Transverse colon (tissue), 4 donors: ENCODE data around the gene GIMAP8.

ENCODE experiments used
- EP300 ChIP-seq: sonication (generic); formaldehyde crosslinking; IDR thresholded peaks from one replicate; pipeline ENCODE4 v1.6.1; 2017; ENCODE audit warnings: antibody characterized with exemption, low read depth
- POLR2A ChIP-seq: fragments of 450-650 bp; IDR thresholded peaks from one replicate; pipeline ENCODE4 v1.6.1; 2016; ENCODE audit warnings: antibody characterized with exemption, mild to moderate bottlenecking, moderate library complexity
- POLR2AphosphoS5 ChIP-seq, 3 donors: sonication (generic); formaldehyde crosslinking; IDR thresholded peaks; one replicate each; pipeline ENCODE4 v1.6.1; 2016; ENCODE audit warnings: antibody characterized with exemption in 3 of 3
- TF ChIP-seq, protein P1 (sequence below), 5 experiments: fragments of 200-600 bp in 3 of 5; fragments of 450-650 bp in 2 of 5; sonication (generic) in 3 of 5; IDR thresholded peaks; 1 replicate in 2 of 5; 2 replicates in 3 of 5; pipeline ENCODE4 v1.5.1; 2016 to 2017; ENCODE audit warnings: antibody characterized with exemption in 5 of 5, inconsistent platforms in 3 of 5, mild to moderate bottlenecking in 2 of 5, moderate library complexity in 1 of 5

DNA sequence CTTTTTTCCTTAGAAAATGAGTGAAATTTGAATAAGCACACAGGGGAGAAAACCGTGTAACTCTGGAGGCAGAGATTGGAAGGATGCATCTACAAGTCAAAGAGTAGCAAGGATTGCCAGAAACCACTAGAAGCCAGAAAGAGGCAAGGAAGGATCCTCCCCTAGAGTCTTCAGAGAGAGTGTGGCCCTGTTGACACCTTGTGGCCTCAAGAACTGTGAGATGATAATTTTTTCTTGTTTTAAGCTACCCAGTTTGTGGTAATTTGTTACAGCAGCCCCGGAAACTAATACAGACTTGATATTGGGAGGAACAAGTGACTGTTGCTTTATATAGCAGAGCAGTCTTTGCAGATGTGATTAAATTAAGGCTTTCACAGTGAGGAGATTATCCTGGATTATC lies 60.6 kb downstream of the GIMAP8 start:
- TF ChIP-seq, protein P1, sequence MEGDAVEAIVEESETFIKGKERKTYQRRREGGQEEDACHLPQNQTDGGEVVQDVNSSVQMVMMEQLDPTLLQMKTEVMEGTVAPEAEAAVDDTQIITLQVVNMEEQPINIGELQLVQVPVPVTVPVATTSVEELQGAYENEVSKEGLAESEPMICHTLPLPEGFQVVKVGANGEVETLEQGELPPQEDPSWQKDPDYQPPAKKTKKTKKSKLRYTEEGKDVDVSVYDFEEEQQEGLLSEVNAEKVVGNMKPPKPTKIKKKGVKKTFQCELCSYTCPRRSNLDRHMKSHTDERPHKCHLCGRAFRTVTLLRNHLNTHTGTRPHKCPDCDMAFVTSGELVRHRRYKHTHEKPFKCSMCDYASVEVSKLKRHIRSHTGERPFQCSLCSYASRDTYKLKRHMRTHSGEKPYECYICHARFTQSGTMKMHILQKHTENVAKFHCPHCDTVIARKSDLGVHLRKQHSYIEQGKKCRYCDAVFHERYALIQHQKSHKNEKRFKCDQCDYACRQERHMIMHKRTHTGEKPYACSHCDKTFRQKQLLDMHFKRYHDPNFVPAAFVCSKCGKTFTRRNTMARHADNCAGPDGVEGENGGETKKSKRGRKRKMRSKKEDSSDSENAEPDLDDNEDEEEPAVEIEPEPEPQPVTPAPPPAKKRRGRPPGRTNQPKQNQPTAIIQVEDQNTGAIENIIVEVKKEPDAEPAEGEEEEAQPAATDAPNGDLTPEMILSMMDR (IDR thresholded peaks at IDR 0.05) = no peak
- no peak for TF ChIP-seq POLR2A
- TF ChIP-seq POLR2AphosphoS5 (IDR thresholded peaks at IDR 0.05) = no peak
- TF ChIP-seq EP300 = no peak
